GM18511 (cell line): ENCODE results near the gene SAFB2.

Experiments
- ATAC-seq: cut with Tn5 transposase; IDR thresholded peaks from one replicate; pipeline ENCODE4 v1.9.1; 2021; ENCODE audit warnings: mild to moderate bottlenecking, moderate library complexity; ENCODE audit not compliant: unreplicated experiment

The SAFB2 gene

GRCh38 chr19:5635427-5635826 is 12.9 kb upstream of the SAFB2 start:
- ATAC-seq: no peak

DNA sequence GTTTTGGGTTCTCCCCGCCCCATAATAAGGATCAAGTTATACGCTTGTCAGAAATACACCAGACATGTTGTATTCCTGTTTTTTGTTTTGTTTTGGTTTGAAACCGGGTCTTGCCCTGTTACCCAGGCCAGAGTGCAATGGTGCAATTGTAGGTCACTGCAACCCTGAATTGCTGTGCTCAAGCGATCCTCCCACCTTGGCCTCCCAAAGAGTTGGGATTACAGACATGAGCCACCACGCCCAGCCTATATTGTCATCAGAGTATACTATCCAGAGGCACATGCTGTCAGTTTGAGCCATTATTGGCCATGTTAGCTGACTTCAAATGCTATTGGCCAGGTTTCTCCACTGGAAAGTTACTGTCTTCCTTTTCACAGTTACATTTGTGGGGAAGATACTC is 10.1 kb upstream of the SAFB2 start:
- no peak for ATAC-seq

- no peak for ATAC-seq
Observed at GRCh38 chr19:5632241-5632612, 9.7 kb upstream of the SAFB2 start.

DNA sequence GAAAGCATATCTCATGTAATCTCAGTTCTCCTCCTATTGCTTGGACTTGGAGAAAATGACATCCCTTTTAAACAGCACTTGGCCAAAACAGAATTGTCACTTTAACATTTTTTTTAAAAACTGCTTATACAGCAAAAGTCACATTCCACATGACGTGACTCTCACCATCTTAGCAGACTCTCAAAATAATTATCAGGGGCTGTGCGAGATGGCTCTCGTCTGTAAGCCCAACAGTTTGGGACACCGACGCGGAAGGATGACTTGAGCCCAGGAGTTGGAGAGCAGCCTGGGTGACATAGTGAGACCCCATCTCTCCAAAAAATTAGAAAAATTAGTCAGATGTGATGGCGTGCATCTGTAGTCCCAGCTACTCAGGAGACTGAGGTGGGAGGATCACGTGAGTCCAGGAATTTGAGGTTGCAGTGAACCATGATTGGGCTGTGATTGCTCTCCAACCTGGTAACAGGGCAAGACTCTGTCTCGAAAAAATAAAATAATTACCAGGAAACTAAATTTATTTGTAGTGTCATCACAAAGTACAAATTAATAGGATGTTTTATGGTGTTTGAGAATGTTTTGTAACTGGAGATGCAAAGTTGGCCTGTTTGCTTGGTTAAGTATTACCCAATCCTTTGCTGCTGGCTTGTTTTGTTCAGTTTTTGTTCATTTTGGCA is 9.1 kb upstream of the SAFB2 start:
- ATAC-seq: no peak

DNA sequence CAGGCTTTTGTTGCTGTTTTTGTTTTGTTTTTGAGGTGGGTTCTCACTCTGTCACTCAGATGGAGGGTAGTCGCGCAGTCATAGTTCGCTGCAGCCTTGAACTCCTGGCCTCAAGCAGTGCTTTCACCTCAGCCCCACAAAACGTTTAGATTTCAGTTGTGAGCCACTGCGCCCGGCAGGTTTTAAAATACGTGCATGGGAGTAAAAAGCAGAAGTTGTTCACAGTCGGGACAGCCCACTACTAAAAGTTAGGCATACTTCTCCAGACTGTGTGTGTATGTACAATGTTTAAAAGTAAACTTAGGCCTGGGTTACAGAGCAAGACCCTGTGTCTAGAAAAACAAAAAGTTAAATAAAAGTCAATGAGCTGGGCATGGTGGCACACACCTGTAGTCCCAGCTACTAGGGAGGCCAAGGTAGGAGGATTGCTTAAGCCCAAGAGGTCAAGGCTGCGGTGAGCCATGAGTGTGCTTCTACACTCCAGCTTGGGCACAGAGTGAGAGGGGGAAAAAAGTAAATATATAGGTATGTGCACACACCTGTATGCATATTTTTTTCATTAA is 6.4 kb upstream of the SAFB2 start:
- ATAC-seq: no peak

GRCh38 chr19:5628461-5628860 is 5.9 kb upstream of the SAFB2 start:
- no peak for ATAC-seq

DNA sequence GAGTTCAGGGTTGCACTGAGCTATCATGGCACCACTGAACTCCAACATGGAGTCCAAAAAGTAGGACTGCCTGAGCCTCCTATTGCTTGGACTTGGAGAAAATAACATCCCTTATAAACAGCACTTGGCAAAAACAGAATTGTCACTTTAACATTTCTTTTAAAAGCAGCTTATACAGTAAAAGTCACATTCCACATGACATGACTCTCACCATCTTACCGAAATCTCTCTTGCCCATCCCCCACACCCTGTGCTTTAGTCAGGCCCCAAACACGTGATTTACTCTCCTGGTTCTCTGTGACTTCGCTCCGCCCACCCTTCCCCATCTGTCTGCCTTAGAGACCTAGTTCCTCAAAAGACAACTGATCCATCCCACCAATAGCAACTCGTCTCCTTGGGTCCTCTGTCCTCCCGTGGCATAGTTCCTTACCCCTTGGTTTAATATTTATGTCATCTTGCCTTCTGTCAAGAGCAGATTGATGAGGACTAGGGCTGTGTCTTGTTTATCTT is 4.9 kb upstream of the SAFB2 start:
- no peak for ATAC-seq

DNA sequence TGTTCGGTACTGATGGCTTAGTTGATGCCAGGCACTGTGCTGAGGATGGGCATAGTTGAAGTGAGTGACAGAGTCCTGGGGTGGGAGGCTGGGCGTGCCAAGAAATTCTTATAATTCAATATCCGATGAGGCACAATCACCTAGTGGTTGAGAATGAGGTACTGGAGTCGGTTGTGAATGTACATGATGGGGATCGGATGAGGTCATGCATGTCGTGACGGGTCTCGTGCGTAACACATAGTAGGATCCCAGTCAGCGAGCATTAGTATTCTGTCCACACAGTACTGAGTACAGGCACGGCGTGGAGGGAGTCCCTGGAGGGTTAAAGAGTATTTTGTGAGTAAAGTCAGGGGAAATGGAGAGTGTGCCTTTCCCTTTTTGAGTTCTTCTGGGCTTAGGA is 3.1 kb upstream of the SAFB2 start:
- no peak for ATAC-seq

GRCh38 chr19:5624741-5625278 is 2.2 kb upstream of the SAFB2 start:
- ATAC-seq: no peak

GRCh38 chr19:5624018-5624663 is 1.6 kb upstream of the SAFB2 start:
- no peak for ATAC-seq

DNA sequence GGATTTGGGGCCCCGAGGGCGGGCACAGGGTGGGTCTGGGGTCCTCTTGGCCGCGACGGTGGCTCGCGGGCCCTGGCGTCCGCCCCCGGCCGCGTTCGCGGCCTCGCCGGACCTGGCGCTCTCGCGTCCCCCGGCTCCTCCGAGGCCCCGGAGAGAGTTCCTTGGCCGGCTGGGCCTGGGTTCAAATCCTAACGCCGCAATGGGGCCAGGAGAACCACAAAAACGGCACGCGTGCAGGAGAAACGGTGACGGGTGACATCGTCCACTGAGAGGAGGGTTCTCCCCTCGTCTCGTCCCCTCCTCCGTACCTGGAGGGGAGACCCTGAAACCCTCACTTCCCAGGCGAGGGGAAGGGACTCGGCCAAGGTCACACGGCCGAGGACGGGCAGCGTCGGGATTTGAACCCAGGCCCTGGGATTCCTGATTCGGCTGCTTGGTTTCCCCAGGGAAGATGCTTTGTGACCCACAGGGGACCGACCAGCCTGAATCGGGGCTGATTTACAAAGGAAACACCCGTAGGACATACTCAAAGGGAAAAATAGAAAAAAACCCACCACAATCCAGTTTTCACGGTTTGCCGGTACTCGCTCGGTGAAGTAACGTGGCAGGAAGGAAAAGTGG is 931 bp upstream of the SAFB2 start:
- peak; percentile 4 for ATAC-seq

GRCh38 chr19:5621945-5622464 is 571 bp downstream of the SAFB2 start:
- no peak for ATAC-seq

- ATAC-seq: no peak
Observed at GRCh38 chr19:5621311-5621944, 1.1 kb downstream of the SAFB2 start.

- ATAC-seq: no peak
Observed at GRCh38 chr19:5619946-5620345, 2.6 kb downstream of the SAFB2 start.

GRCh38 chr19:5618591-5618990 is 4.0 kb downstream of the SAFB2 start:
- ATAC-seq: no peak

GRCh38 chr19:5617080-5617479 is 5.5 kb downstream of the SAFB2 start:
- ATAC-seq: no peak

GRCh38 chr19:5615756-5616327 is 6.7 kb downstream of the SAFB2 start:
- no peak for ATAC-seq

DNA sequence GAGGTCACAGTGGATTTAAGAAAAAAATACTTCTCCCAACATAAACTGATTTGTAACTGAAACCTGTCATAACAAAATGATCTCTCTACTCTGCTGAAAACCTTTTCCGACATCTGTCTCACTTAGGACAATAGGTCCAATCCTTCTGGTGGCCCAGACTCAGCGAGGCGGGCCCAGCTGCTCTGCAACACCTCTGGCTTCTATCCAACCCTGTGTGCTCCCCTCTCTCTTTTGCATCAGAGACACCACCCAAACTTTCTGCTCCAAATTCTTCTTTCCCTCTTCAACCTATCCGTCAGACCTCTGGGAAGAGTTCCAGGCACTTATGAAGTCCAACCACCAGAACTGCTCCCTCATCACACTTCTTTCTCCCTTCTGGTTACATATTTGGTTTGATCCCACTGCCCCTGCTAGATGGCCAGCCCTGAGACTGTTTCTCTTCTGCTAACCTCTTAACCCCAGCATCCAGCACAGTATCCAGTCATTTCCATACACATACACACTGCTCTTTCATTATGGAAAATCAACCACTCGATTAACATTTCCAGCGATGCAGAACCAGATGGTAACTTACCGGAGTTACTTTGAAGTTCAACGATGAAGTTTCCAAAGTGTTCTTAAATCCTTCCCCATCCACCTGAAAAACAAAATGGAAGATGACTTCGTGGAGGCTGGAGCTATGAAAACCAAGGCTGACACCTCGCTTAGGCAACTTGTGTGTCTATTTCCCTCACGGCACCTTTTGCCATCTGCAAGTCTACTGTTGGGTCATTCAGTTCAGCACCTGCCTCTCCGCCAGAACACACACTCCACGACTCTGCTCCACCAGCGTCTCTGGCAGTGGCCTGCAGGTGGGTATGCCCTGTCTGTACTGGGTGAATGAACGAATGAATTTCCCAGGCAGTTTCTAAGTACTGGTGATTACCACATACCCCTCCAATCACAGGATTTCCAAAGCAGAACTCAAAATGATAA is 9.4 kb downstream of the SAFB2 start:
- ATAC-seq: no peak

DNA sequence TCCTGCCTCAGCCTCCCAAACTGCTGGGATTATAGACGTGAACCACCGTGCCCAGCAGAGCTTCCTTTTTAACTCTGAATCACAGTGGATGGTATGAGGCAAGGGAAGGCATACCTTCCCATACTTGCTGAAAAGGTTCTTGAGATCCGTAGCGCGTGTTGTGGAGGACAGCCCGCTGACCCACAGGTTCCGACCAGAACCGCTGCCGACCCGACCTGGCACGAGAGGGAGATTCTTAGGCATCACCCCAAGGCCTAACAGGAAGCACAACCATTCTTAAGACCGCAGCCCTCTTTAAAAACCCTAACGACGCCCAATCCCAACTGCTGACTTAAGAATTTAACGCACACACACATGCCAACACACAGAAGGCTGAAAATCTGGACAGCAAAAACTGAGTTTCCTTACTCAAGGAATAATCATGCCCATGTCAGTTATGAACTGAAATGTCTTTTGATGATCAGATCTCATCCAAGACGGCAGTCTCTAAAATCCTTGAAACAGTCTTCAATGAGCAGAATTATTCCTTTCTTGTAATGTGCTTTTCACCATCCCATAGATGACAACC is 12.6 kb downstream of the SAFB2 start:
- ATAC-seq: no peak
